ENCODE results near the gene ITPKC.
"Not testable (repeated sequence)": the region's sequence is repeated elsewhere in the genome, so short reads cannot be mapped to it uniquely, and the experiment has no call there.

Gene ITPKC

GRCh38 chr19:40709817-40710216 lies 7.1 kb upstream of the ITPKC start:
- DNase-seq (ENCODE audit: low read depth), result no peak
- no peak overlapping the region for H3K4me3 ChIP-seq (ENCODE audit: low read depth, low read length)

- peak overlapping the region; percentile 56 for H3K4me3 ChIP-seq (ENCODE audit: low read depth, low read length)
- DNase-seq (ENCODE audit: low read depth), result no peak
These were observed 3.0 kb upstream of the ITPKC start for GRCh38 chr19:40713939-40714338.

- peak; percentile 78 for DNase-seq (ENCODE audit: low read depth)
These were observed 2.2 kb upstream of the ITPKC start for GRCh38 chr19:40714441-40715299.

GRCh38 chr19:40716031-40716481 lies 856 bp upstream of the ITPKC start:
- H3K4me3 ChIP-seq (ENCODE audit: low read depth, low read length), result peak overlapping the region; percentile 88
- DNase-seq (ENCODE audit: low read depth), result no peak

More at GRCh38 chr19:40714441-40715299, 2.2 kb upstream of the ITPKC start:
- peak overlapping the region; percentile 56 for H3K4me3 ChIP-seq (ENCODE audit: low read depth, low read length)

GRCh38 chr19:40717325-40717879 lies 490 bp downstream of the ITPKC start:
- peak overlapping the region; percentile 88 for H3K4me3 ChIP-seq (ENCODE audit: low read depth, low read length)
- DNase-seq (ENCODE audit: low read depth), result no peak

GRCh38 chr19:40717880-40718773 lies 1.2 kb downstream of the ITPKC start:
- DNase-seq (ENCODE audit: low read depth), result no peak
- peak overlapping the region; percentile 88 for H3K4me3 ChIP-seq (ENCODE audit: low read depth, low read length)

GRCh38 chr19:40718774-40719391 lies 2.0 kb downstream of the ITPKC start:
- DNase-seq (ENCODE audit: low read depth), result no peak
- peak overlapping the region; percentile 88 for H3K4me3 ChIP-seq (ENCODE audit: low read depth, low read length)

GRCh38 chr19:40719414-40719894 lies 2.5 kb downstream of the ITPKC start:
- H3K4me3 ChIP-seq (ENCODE audit: low read depth, low read length), result peak overlapping the region; percentile 88
- no peak for DNase-seq (ENCODE audit: low read depth)

- peak overlapping the region; percentile 88 for H3K4me3 ChIP-seq (ENCODE audit: low read depth, low read length)
- DNase-seq (ENCODE audit: low read depth), result no peak
These were observed 4.2 kb downstream of the ITPKC start for GRCh38 chr19:40721140-40721486.

GRCh38 chr19:40721936-40722661 lies 5.2 kb downstream of the ITPKC start:
- H3K4me3 ChIP-seq (ENCODE audit: low read depth, low read length), result peak overlapping the region; percentile 24
- DNase-seq (ENCODE audit: low read depth), result no peak

- no peak overlapping the region for H3K4me3 ChIP-seq (ENCODE audit: low read depth, low read length)
- no peak for DNase-seq (ENCODE audit: low read depth)
These were observed 6.8 kb downstream of the ITPKC start for GRCh38 chr19:40723661-40724254.

- DNase-seq (ENCODE audit: low read depth), result no peak
- H3K4me3 ChIP-seq (ENCODE audit: low read depth, low read length), result no peak overlapping the region
These were observed 7.4 kb downstream of the ITPKC start for GRCh38 chr19:40724315-40724714.

GRCh38 chr19:40724855-40725254 lies 7.9 kb downstream of the ITPKC start:
- no peak overlapping the region for H3K4me3 ChIP-seq (ENCODE audit: low read depth, low read length)
- DNase-seq (ENCODE audit: low read depth), result no peak

- DNase-seq (ENCODE audit: low read depth), result no peak
- H3K4me3 ChIP-seq (ENCODE audit: low read depth, low read length), result no peak overlapping the region
These were observed 9.4 kb downstream of the ITPKC start for GRCh38 chr19:40726279-40726678.

GRCh38 chr19:40730065-40730464 lies 13.2 kb downstream of the ITPKC start:
- H3K4me3 ChIP-seq (ENCODE audit: low read depth, low read length); DNase-seq (ENCODE audit: low read depth): not testable (repeated sequence)

- DNase-seq (ENCODE audit: low read depth); H3K4me3 ChIP-seq (ENCODE audit: low read depth, low read length): not testable (repeated sequence)
These were observed 15.4 kb downstream of the ITPKC start for GRCh38 chr19:40732304-40732703.

- H3K4me3 ChIP-seq (ENCODE audit: low read depth, low read length), result no peak overlapping the region
- DNase-seq (ENCODE audit: low read depth), result no peak
These were observed 16.2 kb downstream of the ITPKC start for GRCh38 chr19:40733149-40733548.

GRCh38 chr19:40735013-40735771 lies 18.3 kb downstream of the ITPKC start:
- no peak for DNase-seq (ENCODE audit: low read depth)
- H3K4me3 ChIP-seq (ENCODE audit: low read depth, low read length), result no peak overlapping the region
